DMS114 treated with DMSO at 0.1 percent for 48 hours (cell line): Measurements from ENCODE around the gene BPIFB2.

Experiments
- DNase-seq: peaks from one replicate; lab custom pipeline; 2025; ENCODE audit not compliant: unreplicated experiment; lab: John Stamatoyannopoulos, UW

The BPIFB2 gene

GRCh38 chr20:33005908-33006775 is 1.4 kb upstream of the BPIFB2 start:
- no peak for DNase-seq

- no peak for DNase-seq
Observed at GRCh38 chr20:33006776-33007375, 628 bp upstream of the BPIFB2 start.

- no peak for DNase-seq
Observed at GRCh38 chr20:33008336-33009213, 1.1 kb downstream of the BPIFB2 start.

GRCh38 chr20:33009214-33010132 is 2.0 kb downstream of the BPIFB2 start:
- no peak for DNase-seq

- DNase-seq, result no peak
Observed at GRCh38 chr20:33010133-33010504, 2.6 kb downstream of the BPIFB2 start.

- DNase-seq, result no peak
Observed at GRCh38 chr20:33010674-33011449, 3.4 kb downstream of the BPIFB2 start.

GRCh38 chr20:33012327-33013189 is 5.1 kb downstream of the BPIFB2 start:
- no peak for DNase-seq

- DNase-seq, result no peak
Observed at GRCh38 chr20:33013701-33014326, 6.3 kb downstream of the BPIFB2 start.

- no peak for DNase-seq
Observed at GRCh38 chr20:33014336-33015113, 7.0 kb downstream of the BPIFB2 start.

- DNase-seq, result no peak
Observed at GRCh38 chr20:33015114-33015484, 7.6 kb downstream of the BPIFB2 start.

- DNase-seq, result no peak
Observed at GRCh38 chr20:33015700-33016580, 8.4 kb downstream of the BPIFB2 start.

GRCh38 chr20:33016581-33017109 is 9.1 kb downstream of the BPIFB2 start:
- no peak for DNase-seq

- no peak for DNase-seq
Observed at GRCh38 chr20:33017542-33017941, 10.0 kb downstream of the BPIFB2 start.

- no peak for DNase-seq
Observed at GRCh38 chr20:33018169-33018931, 10.8 kb downstream of the BPIFB2 start.

- no peak for DNase-seq
Observed at GRCh38 chr20:33019465-33020277, 12.2 kb downstream of the BPIFB2 start.
